HepG2 (cell line): ENCODE data around the gene CPEB3. TPM values are rescaled to one million over a fixed set of nuclear protein-coding genes. Genes with fewer than 3 reads are reported as not detected.

Experiments
- ATAC-seq: fragments of 200-7000 bp; cut with Tn5 transposase; 3 replicates; pipeline ENCODE4 v1.9.1; 2020; ENCODE audit warnings: mild to moderate bottlenecking, moderate library complexity
- BruUV-seq: library from RNA; stranded (reverse); fragments of 400-500 nt; replicated peaks from 2 replicates; lab custom pipeline; 2021; lab: Mats Ljungman, UMichigan
- CTCF ChIA-PET: fragments of 300-600 bp; formaldehyde crosslinking; extraction: SDS; loops from one replicate; lab custom pipeline; 2021; ENCODE audit warnings: low total read pairs, inconsistent platforms, low intra/inter-chr PET ratio; lab: Yijun Ruan, JAX
- POLR2A ChIA-PET: fragments of 350-600 bp; sonication (Branson Sonifier 250); formaldehyde crosslinking; loops from one replicate; lab custom pipeline; 2020; ENCODE audit warnings: antibody characterized with exemption, inconsistent platforms; lab: Yijun Ruan, JAX
- DNase-seq: peaks from one replicate; pipeline ENCODE4 v3.0.0-alpha.2; 2015; ENCODE audit warnings: low spot score
- FAIRE-seq: peaks from 3 replicates; lab custom pipeline; 2011; peaks lifted over from hg19 to GRCh38; lab: Jason Lieb, UNC
- H2AFZ ChIP-seq: one replicate; pipeline ENCODE4 v1.6.1; 2011; ENCODE audit warnings: low read length, inconsistent platforms
- H3K27ac ChIP-seq: fragments of 300-600 bp; 3 replicates; pipeline ENCODE4 v1.8.0; 2011; ENCODE audit warnings: mixed run types, mild to moderate bottlenecking, mixed read lengths, low read length, inconsistent platforms; ENCODE audit not compliant: insufficient read depth; ENCODE audit errors: extremely low read length
- H3K27me3 ChIP-seq, 2 experiments: fragments of 200-600 bp in 1 of 2; 2 replicates in 1 of 2; 3 replicates in 1 of 2; pipeline versions ENCODE4 v1.6.0 to v1.8.0; 2011; ENCODE audit warnings: low read length in 2 of 2, mild to moderate bottlenecking in 2 of 2, moderate library complexity in 2 of 2, inconsistent platforms in 1 of 2; ENCODE audit not compliant: insufficient read depth in 2 of 2, control insufficient read depth in 1 of 2
- H3K36me3 ChIP-seq, 2 experiments: fragments of 200-600 bp in 1 of 2; replicated peaks in 1 of 2; 2 replicates in 1 of 2; 3 replicates in 1 of 2; pipeline versions ENCODE4 v1.5.1 to v1.8.0; 2011; ENCODE audit warnings: low read length in 2 of 2, inconsistent platforms in 1 of 2; ENCODE audit not compliant: insufficient read depth in 2 of 2, control insufficient read depth in 1 of 2
- H3K4me1 ChIP-seq: 2 replicates; pipeline ENCODE4 v1.5.1; 2012; ENCODE audit warnings: low read length, inconsistent platforms; ENCODE audit not compliant: insufficient read depth
- H3K4me2 ChIP-seq: 2 replicates; pipeline ENCODE4 v1.6.0; 2011; ENCODE audit warnings: low read depth, low read length, inconsistent platforms
- H3K4me3 ChIP-seq, 3 experiments: fragments of 200-600 bp in 1 of 3; sonication (generic), shearing (Covaris generic) in 1 of 3; replicated peaks in 1 of 3; 2 replicates each; pipeline ENCODE4 v1.5.1; 2011 to 2016; ENCODE audit warnings: low read length in 3 of 3, inconsistent platforms in 2 of 3, low read depth in 2 of 3, mild to moderate bottlenecking in 2 of 3, control low read depth in 1 of 3, mixed read lengths in 1 of 3; ENCODE audit not compliant: insufficient read depth in 1 of 3
- H3K79me2 ChIP-seq: one replicate; pipeline ENCODE4 v1.6.1; 2011; ENCODE audit warnings: low read length, inconsistent platforms; ENCODE audit not compliant: insufficient read depth
- H3K9ac ChIP-seq: 2 replicates; pipeline ENCODE4 v1.6.0; 2011; ENCODE audit warnings: mild to moderate bottlenecking, low read depth, low read length, inconsistent platforms; ENCODE audit not compliant: insufficient read depth
- H3K9me3 ChIP-seq: 2 replicates; pipeline ENCODE4 v1.5.1; 2012; ENCODE audit warnings: mild to moderate bottlenecking, low read length
- H4K20me1 ChIP-seq: 2 replicates; pipeline ENCODE4 v1.6.0; 2011; ENCODE audit warnings: inconsistent platforms, mild to moderate bottlenecking, low read length, moderate library complexity; ENCODE audit not compliant: insufficient read depth
- ATAD3A ChIP-seq: sonication (generic); formaldehyde crosslinking; IDR thresholded peaks from 2 replicates; pipeline ENCODE4 v1.4.0; 2020; ENCODE audit warnings: missing genetic modification reagents
- ELF1 ChIP-seq: sonication (generic); formaldehyde crosslinking; IDR thresholded peaks from 2 replicates; pipeline ENCODE4 v1.4.0; 2020; ENCODE audit warnings: missing genetic modification reagents
- FOXA3 ChIP-seq: IDR thresholded peaks from 2 replicates; pipeline ENCODE4 v1.6.1; 2016; ENCODE audit warnings: missing genetic modification reagents, missing compliant biosample characterization
- MAFF ChIP-seq: IDR thresholded peaks from 2 replicates; pipeline ENCODE4 v1.6.1; 2011; ENCODE audit warnings: low read depth, low read length, improper control_type of control experiment
- MAFK ChIP-seq, 2 experiments: IDR thresholded peaks in 1 of 2; conservative IDR thresholded peaks in 1 of 2; 2 replicates each; pipeline ENCODE4 v1.6.1; 2011; ENCODE audit warnings: improper control_type of control experiment in 2 of 2, low read length in 2 of 2
- MTA1 ChIP-seq: sonication (generic); formaldehyde crosslinking; IDR thresholded peaks from 2 replicates; pipeline ENCODE4 v1.4.0; 2020; ENCODE audit warnings: missing genetic modification reagents, mild to moderate bottlenecking, borderline replicate concordance
- MYC ChIP-seq: sonication (generic); formaldehyde crosslinking; IDR thresholded peaks from 2 replicates; pipeline ENCODE4 v1.9.0; 2021; ENCODE audit warnings: missing genetic modification reagents, borderline replicate concordance
- POLR2AphosphoS2 ChIP-seq: IDR thresholded peaks from 2 replicates; pipeline ENCODE4 v1.6.1; 2011; ENCODE audit warnings: low read depth, low read length, improper control_type of control experiment
- SATB2 ChIP-seq: sonication (generic); formaldehyde crosslinking; IDR thresholded peaks from 2 replicates; pipeline ENCODE4 v1.5.0; 2020; ENCODE audit warnings: missing genetic modification reagents
- SOX13 ChIP-seq, 3 experiments: fragments of 450-650 bp in 1 of 3; sonication (generic) in 1 of 3; formaldehyde crosslinking in 1 of 3; IDR thresholded peaks in 2 of 3; conservative IDR thresholded peaks in 1 of 3; 2 replicates each; pipeline versions ENCODE4 v1.5.0 to v1.6.1; 2016 to 2020; ENCODE audit warnings: antibody characterized with exemption in 1 of 3, mild to moderate bottlenecking in 1 of 3, missing compliant biosample characterization in 1 of 3, missing genetic modification reagents in 1 of 3, moderate library complexity in 1 of 3
- TRIM24 ChIP-seq: sonication (generic); formaldehyde crosslinking; IDR thresholded peaks from 2 replicates; pipeline ENCODE4 v1.8.0; 2022; ENCODE audit warnings: mild to moderate bottlenecking, missing genetic modification reagents
- TSC22D2 ChIP-seq: sonication (generic); formaldehyde crosslinking; IDR thresholded peaks from 2 replicates; pipeline ENCODE4 v1.5.1; 2020; ENCODE audit warnings: missing genetic modification reagents, mild to moderate bottlenecking, borderline replicate concordance
- U2AF2 ChIP-seq: fragments of 200-400 bp; formaldehyde crosslinking; IDR thresholded peaks from 2 replicates; pipeline ENCODE4 v1.6.1; 2017; ENCODE audit warnings: low read depth, mild to moderate bottlenecking, low read length
- ZBTB20 ChIP-seq: sonication (generic); formaldehyde crosslinking; IDR thresholded peaks from 2 replicates; pipeline ENCODE4 v1.8.1; 2023; ENCODE audit warnings: missing genetic modification reagents, low read depth, mild to moderate bottlenecking, borderline replicate concordance
- ZFX ChIP-seq: sonication (generic); formaldehyde crosslinking; IDR thresholded peaks from 2 replicates; pipeline ENCODE4 v1.4.0; 2020; ENCODE audit warnings: mild to moderate bottlenecking, low read depth, missing genetic modification reagents, moderate library complexity
- ZNF317 ChIP-seq: sonication (generic); formaldehyde crosslinking; IDR thresholded peaks from 2 replicates; pipeline ENCODE4 v1.5.0; 2020; ENCODE audit warnings: mild to moderate bottlenecking, missing genetic modification reagents
- in situ Hi-C: cut with HindIII; loops from 2 replicates; pipeline ENCODE4 v1.10.0; 2017; ENCODE audit warnings: low pct_unique_long_range_greater_than_20kb; ENCODE audit not compliant: extremely low pct_ligation_motif_present
- intact Hi-C: fragments of 100-400 bp; cut with micrococcal nuclease; formaldehyde crosslinking; loops from one replicate; pipeline ENCODE4 v1.10.0; 2022; ENCODE audit not compliant: unreplicated experiment
- polyA plus RNA-seq, 8 experiments: library from polyadenylated mRNA; depleted of rRNA in 3 of 8; stranded (reverse) in 7 of 8; unstranded in 1 of 8; fragments of >200 nt; fragmentation: Illumina TruSeq in 4 of 8; extraction: Trizol in 4 of 8; gene quantifications; 2 replicates each; pipeline versions ENCODE4 v1.2.1 to v1.2.3, GENCODE V29; 2011 to 2016; ENCODE audit warnings: low read depth in 4 of 8, missing spikeins in 1 of 8, mixed read lengths in 1 of 8; ENCODE audit not compliant: insufficient read depth in 1 of 8
- total RNA-seq, 5 experiments: library from RNA; depleted of rRNA; stranded (reverse); fragments of >200 nt; fragmentation: Illumina TruSeq; extraction: Trizol; gene quantifications; 2 replicates each; pipeline ENCODE4 v1.2.3, GENCODE V29; 2016; ENCODE audit warnings: low read depth in 1 of 5
- TF ChIP-seq, protein P1 (sequence below): sonication (generic); formaldehyde crosslinking; IDR thresholded peaks from 2 replicates; pipeline ENCODE4 v1.5.0; 2020; ENCODE audit warnings: missing genetic modification reagents, mild to moderate bottlenecking, borderline replicate concordance
- TF ChIP-seq, protein P2 (sequence below): sonication (generic); IDR thresholded peaks from 2 replicates; pipeline ENCODE4 v1.6.1; 2016; ENCODE audit warnings: low read depth, borderline replicate concordance
- TF ChIP-seq, protein P3 (sequence below): IDR thresholded peaks from 2 replicates; pipeline ENCODE4 v1.6.1; 2016; ENCODE audit warnings: mild to moderate bottlenecking, missing biosample characterization, missing genetic modification reagents

The CPEB3 gene
- total and polyA plus RNA-seq, 2 of the 13 experiments (the other 11 are each of a cell fraction or from before 2014, with no cell fraction given), result 0.66 to 0.70 TPM

DNA sequence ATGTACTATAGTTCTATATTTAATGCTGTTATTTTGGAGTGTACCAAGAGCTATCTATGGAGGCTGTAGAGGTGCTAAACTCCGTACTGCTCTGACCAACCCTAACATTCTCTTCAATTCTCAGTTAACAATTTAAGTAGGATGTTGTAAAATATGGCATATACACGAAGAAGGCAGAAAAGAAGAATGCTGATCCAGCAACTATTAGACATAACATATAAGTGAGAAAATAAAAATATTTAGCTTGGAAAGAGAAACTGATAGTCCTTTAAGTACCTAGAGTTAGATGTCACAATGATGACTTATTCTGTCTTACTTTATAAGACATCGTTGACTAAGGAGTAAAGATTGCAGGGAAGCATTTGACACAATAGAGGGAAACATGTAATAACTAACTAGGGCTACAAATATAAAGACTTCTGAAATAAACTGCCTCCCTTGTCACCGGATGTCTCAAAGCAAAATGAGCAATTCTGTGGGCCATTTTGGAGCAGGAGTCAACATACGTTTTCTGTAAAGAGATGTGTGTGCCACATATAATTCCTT is 159.5 kb downstream of the CPEB3 start (continued):
- TF ChIP-seq SOX13 (IDR thresholded peaks at IDR 0.05) (no peak), SOX13 (CRISPR knock-in tag; conservative IDR thresholded peaks at IDR 0.05 in 1 of 2, IDR thresholded peaks at IDR 0.05 in 1 of 2) (no peak), ZBTB20 (CRISPR knock-in tag) (no peak), MAFK (conservative IDR thresholded peaks at IDR 0.05 in 1 of 2, IDR thresholded peaks at IDR 0.05 in 1 of 2; ENCODE audit: low read length in 2 of 2) (peak; percentile 79 to 84), MAFF (peak; percentile 61; the same call in 1 of the 2 replicates), ZFX (CRISPR knock-in tag) (no peak)
- TF ChIP-seq, protein P1, sequence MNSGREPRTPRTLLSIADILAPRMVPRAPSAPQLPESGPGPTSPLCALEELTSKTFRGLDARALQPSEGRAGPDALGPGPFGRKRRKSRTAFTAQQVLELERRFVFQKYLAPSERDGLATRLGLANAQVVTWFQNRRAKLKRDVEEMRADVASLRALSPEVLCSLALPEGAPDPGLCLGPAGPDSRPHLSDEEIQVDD (CRISPR knock-in tag), result no peak
- TF ChIP-seq, all 625 proteins: peak for 2

DNA sequence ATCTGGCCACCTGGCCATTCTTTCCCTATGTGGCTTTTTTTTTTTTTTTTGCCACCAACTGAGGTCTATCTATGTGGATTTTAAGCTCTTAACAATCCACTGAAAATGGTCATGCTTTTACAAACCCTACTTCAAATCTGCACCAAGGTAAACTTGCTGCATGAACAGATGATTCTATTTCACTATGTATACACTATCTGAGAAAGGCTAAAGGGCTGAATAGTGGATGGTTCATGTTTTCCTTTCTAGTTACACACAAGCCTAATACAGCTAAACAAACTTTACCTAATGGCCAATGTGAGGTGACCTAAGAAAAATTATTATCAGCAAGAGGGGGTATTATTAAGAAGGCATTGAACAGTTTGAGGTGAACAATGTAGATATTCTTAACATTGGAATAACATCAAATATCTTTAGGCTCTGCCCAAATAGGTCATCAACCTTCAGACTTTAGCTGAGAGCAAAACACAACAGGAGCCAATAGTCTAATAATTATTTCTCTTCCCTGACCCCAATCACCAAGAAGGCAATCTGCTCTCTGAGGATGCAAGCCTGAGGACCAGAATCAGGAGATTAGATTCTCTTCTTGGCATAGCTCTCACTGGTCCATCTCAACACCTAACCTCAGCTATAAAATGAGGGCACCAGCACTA is 160.1 kb downstream of the CPEB3 start:
- ChIA-PET CTCF (no interaction called here), POLR2A (no interaction called here)
- intact Hi-C loops (no loop called here), in situ Hi-C loops (no loop called here)
- H3K9ac ChIP-seq, result no peak overlapping the region
- ATAC-seq, result peak; percentile 56; the same call in 2 of the 3 replicates
- H4K20me1 ChIP-seq, result no peaks in the 10 kb centered on the region
- H3K79me2 ChIP-seq, result no peaks in the 10 kb centered on the region
- peaks cover 34% of the 10 kb centered on the region for H3K4me1 ChIP-seq
- FAIRE-seq, result no peak
- BruUV-seq, result no TSS peak
- no peak overlapping the region for H2AFZ ChIP-seq
- TF ChIP-seq MYC (CRISPR knock-in tag), result no peak
- TF ChIP-seq ELF1 (CRISPR knock-in tag), result no peak
- TF ChIP-seq MTA1 (CRISPR knock-in tag), result no peak
- TF ChIP-seq ZNF317 (CRISPR knock-in tag), result no peak
- peak; percentile 53; the same call in 1 of the 2 replicates for TF ChIP-seq FOXA3 (CRISPR knock-in tag)
- TF ChIP-seq U2AF2, result no peak
- TF ChIP-seq, protein P2, sequence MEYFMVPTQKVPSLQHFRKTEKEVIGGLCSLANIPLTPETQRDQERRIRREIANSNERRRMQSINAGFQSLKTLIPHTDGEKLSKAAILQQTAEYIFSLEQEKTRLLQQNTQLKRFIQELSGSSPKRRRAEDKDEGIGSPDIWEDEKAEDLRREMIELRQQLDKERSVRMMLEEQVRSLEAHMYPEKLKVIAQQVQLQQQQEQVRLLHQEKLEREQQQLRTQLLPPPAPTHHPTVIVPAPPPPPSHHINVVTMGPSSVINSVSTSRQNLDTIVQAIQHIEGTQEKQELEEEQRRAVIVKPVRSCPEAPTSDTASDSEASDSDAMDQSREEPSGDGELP, result 0 out of 2 replicates have a peak, but pooled peaks have one; percentile 9
- no peak for TF ChIP-seq TRIM24 (CRISPR knock-in tag)
- no peak for TF ChIP-seq SATB2 (CRISPR knock-in tag)
- no peak for TF ChIP-seq ATAD3A (CRISPR knock-in tag)
- TF ChIP-seq POLR2AphosphoS2, result no peak
- TF ChIP-seq, protein P3, sequence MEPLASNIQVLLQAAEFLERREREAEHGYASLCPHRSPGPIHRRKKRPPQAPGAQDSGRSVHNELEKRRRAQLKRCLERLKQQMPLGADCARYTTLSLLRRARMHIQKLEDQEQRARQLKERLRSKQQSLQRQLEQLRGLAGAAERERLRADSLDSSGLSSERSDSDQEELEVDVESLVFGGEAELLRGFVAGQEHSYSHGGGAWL (CRISPR knock-in tag), result no peak
- TF ChIP-seq TSC22D2 (CRISPR knock-in tag), result no peak
- H3K27me3 ChIP-seq, result no peaks in the 10 kb centered on the region
- no peak overlapping the region for H3K4me2 ChIP-seq
- no peak overlapping the region for H3K27ac ChIP-seq
- H3K9me3 ChIP-seq, result no peaks in the 10 kb centered on the region
- no peaks in the 10 kb centered on the region for H3K36me3 ChIP-seq
- no peak for DNase-seq
- H3K4me3 ChIP-seq, result no peak overlapping the region
